Stimulated activated CD4-positive, alpha-beta T cell treated with anti-CD3 and anti-CD28 coated beads, Interleukin-4, amount 100 ng/mL, for 24 hours (primary cell): Measurements from ENCODE around the gene PLEKHA6.
A peak's percentile ranks its signal among the peaks of the same experiment; 100 is the strongest.

Experiments used
- DNase-seq: peaks from one replicate; pipeline ENCODE4 v3.0.0-alpha.2; 2020

PLEKHA6 gene

DNA sequence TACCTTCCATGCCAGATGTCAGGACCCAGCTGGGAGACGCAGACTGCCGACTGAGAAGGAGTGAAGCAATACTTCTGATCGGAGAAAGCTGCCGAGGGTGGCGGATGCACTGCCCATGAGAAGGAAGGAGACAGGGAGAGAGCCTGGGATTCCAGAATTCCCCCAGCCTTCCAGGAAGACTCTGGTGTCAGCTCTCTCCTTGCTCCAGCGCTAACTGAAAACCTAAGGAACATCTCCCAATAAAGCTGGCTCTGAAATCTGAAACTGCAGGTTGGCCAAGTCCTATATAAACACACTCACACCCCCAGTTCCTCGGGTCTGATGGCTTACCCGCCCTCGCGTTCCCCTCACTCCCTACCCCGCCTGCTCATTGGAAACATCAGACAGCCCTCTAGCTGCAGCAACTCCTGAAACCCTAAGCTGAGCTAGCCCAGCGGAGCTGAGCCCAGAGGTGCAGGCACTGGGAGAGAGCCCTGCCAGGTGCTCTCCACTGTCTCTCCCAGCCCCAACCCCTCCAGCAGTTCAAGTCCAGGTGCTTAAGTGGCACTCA, 52.3 kb downstream of the PLEKHA6 start:
- no peak for DNase-seq

DNA sequence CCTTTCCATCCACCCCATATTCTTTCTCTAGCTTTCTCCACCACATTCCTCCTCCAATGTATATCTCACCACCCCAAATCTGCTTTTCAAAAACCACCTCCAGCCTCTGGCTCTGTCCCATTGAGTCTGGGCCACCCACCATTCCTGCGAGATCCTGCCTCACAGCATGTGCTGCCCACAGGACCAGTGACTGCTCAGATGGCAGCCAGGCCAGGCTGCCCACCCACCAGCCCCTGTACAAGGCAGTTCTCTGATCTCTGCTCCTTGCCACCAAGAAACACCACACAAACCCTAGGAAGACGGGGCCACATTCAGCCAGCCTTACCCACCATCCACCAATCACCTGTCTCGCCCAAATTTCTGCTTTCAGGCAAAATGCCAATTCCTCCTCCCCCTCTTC, 53.7 kb downstream of the PLEKHA6 start:
- no peak for DNase-seq

DNA sequence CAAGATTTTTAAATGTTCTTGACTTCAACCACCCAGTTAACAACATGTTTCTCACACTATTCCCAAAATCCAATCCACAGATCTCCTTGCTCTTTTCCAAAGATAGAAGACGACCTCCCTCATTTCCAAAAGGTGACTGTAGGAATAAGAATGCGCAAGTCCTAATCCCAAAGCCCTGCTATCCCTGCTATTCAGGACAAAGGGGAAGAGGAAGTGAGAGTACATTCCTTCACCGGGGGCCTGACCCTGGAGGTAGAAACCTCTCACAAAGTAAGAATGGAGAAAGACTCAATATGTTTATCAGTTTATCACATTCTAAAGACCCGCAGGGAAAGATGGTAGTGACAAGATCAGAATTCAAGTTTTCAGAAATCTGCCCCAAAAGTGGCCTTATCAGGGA, 55.7 kb downstream of the PLEKHA6 start:
- DNase-seq, result no peak

DNA sequence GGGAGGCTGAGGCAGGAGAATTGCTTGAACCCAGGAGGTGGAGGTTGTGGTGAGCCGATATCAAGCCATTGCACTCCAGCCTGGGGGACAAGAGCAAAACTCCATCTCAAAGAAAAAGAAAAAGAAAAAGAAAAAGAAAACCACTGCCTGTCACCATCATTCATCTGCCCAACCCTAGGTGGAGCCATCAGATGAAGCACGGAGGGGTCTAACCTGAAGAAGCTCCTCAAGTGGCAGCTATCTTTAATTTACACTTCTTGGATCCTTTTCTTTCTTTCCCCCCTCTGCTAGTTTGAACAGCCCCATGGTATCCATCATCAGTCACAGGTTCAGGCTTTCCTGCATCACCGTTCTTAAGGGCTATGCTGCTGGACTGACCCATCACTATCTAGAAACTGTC, 57.0 kb downstream of the PLEKHA6 start:
- DNase-seq, result no peak

DNA sequence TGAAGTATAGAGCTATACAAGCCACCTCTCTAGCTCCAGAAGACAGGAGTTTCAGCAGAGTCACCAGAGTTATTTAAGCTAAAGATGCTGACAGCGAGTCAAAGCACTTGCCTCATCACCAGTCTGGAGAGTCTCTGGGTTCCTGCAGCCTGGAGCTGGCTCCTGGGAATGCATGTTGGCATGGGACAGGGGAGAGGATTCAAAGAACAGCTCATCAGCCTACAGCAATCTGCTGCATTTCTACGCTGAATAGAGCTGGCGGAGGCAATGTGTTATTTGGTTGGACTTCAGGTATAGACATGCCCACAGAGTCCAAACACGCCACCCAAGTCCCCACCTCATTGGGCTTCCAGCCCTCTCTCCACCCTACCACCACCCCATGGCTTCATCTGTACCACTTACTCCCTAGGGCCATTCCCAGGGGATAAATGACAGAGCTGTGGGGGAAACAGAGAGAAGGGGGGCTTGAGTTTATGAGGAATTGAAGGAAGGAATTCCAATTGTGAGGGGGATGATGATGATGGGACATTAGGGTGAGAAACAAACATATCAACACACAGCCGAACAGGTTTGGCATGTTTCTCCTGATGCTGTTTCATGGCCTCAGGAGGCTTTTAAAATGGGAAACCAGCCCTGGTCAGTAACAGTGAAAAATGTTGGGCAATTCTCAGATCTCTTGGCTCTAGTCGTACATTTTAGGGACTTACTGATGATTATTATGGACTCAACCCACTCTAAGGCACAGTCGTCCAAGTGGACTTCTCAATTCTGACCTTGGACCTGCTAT, 58.4 kb downstream of the PLEKHA6 start:
- no peak for DNase-seq

DNA sequence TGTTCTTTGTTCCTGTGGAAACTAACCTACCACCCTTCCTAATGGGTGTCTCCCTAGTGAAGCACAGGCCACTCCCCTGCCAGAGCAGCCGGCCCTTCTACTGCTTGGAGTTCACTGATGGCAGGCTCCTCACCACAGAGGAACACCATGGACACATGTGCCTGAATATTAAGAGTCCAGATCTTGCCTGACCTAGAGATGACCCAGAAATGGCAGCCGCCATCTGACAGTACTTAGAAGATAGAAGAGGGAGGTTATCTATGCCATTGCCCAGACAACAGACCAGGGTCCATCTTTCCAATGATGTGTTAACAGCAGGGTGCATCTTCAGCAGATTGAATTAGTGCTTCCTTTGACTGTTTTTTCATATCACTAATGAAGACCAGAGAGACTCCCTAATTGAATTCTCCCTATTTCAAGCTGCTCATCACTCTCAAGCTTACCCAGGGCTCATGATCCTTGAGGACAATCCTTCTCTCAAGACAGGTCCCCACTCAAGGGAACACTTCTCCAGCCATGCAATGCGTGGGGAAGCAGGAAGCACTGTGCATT, 59.8 kb downstream of the PLEKHA6 start:
- no peak for DNase-seq

DNA sequence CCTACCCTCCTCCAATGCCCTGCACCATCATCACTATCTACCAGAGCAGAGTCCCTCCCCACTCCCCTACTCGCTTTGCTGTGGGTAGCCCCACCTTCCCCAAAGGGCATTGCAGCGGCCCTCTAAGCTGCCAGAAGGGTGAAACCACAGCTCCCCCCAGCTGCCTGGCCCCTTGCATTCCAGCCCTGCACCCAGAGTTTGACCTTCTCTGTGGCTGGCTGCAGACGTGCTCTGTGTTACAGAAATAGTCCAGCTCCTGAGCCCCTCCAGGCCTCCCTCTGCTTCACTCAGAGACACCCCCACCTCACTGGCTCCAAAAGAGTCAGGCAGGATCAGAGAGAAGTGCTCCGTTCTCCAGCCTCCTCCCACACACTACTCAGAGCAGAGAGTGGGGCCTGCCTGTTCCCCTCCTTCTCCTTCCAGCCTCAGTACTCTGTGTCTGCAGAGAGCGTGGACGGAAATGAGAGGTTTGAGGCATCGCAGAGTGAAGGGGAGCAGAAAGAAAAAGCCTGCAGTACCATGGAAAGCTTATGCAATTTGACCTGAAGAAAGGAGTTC, 63.2 kb downstream of the PLEKHA6 start:
- DNase-seq, result no peak

DNA sequence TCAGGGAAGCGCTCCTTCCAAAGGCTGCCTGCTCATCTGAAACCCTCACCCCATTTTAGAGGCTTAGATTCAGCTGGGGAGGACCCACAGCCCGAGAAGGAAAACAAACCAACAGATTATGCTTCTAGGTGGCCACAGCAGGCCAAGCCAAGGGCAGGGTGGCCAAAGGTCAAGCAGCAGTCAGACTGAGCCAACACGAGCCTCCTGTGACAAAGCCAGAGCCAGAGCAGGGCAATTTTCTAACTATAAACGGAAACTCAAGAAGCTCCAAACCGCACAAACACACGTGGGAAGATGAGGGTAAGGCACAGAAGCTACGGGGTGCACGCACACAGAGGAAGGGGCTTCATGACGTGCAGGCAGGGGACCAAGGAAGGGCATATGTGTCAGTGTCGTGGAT, 64.1 kb downstream of the PLEKHA6 start:
- no peak for DNase-seq

DNA sequence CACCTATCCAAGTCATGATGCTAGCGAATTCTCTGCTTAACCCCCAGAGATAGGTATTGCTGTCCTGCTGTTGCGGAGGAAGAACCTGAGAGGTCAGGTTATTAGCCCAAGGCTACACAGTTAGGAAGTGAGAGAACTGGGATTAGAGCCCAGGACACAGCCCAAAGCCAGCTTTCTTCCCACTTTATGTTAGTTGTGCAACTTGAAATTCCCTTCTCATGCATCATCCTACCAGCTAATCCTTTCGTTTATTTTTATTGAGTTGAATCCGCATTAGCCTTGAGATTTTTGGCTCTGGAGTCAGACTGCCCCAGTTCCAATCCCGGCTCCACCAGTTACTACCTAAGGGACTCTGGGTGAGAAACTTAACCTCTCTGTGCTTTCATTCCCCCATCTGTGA, 65.4 kb downstream of the PLEKHA6 start:
- DNase-seq, result no peak

DNA sequence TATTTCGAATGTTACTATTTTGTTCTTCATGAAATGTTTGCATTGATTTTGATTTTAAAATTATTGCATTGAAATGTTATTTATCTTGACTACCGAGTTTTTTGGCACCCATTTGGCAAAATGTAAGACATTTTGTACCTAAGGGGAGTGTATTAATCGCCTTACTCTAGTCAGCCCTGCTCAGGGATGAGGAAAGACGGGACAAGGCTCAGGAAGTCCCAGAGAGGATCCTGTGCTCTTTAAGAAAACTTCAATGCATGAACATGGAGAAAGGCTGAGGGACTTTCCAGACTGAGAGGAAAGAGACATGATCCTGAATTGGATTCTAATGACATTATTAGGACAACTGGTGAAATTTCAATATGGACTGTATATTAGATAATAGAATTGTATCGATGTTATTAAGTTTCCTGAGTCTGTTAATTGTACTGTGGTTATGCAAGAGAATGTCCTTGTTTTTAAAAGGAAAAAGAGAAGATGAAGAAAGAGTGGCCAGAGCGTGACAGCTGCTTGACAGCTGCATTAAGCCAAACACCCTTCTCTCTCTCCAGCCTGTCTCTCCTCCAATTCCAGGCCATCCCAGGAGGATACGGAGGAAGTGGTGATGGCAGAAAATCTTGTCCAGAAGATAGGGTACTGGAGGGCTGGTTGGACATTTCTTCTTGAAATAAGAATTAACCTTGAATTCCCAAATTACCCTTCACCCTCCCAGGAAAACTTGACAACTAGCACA, 66.0 kb downstream of the PLEKHA6 start:
- no peak for DNase-seq

DNA sequence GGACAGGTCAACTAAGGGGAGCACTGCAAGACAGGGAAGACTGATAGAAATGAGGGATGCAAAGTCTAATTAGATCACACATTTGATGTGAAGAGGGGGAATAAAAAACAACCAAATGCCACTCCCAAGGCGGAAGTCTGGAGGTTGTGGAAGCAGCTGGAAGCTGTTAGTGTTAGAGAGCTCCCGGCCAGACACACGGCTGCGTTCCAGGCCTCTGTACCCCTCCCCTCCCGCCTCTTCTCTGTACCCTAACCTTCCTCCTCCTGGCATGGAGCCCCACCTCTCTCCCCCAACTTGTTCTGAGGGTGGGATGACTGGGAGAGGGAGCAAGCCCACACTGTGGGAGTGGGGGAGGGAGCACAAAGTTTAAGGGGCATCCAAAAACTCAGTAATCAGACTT, 67.0 kb downstream of the PLEKHA6 start:
- no peak for DNase-seq

DNA sequence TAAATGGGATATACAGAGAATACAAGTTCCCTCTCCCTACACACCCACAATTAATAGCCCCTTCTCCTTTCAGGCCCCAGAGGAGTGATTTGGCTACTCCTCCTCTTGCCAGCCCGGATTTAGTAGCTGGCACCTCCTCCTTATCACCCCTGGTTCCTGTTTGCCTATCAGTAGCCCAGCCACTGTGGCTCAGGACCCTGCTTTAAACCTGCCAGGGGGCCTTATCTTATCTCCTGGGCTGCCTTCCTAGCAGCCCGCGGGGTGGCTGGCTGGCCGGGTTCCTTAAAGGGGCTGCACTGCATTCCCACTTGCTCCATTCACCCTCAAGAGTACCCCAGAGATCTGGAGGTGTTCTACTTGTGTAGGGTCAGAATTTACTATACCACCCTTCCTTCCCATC, 70.4 kb downstream of the PLEKHA6 start:
- no peak for DNase-seq

DNA sequence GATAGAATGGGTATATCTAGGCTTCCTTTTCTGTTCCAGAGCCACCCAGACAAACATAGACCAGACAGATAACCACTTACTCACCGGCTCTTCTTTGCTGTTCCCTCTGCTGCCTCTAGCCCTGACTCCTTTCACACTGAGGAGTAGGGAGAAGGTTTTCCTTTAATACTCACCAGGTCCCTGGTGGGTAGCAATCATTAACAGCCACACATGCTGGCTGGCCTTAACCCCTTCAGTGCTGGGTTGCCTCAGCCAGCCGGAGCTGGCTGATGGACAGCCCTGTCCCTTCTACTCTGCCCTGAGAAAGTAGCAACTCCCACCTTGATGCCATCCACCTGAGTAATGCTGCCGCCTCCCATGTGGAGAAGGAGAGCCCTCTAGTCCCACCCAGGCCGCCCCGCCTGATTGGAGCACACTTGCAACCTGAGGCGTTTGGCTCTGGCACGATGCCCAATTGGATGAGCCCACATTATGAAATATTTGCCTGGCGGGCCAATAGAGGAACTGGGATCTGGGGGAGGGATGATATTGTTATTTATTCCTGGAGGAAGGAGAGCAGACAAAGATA, 71.6 kb downstream of the PLEKHA6 start:
- DNase-seq, result no peak

DNA sequence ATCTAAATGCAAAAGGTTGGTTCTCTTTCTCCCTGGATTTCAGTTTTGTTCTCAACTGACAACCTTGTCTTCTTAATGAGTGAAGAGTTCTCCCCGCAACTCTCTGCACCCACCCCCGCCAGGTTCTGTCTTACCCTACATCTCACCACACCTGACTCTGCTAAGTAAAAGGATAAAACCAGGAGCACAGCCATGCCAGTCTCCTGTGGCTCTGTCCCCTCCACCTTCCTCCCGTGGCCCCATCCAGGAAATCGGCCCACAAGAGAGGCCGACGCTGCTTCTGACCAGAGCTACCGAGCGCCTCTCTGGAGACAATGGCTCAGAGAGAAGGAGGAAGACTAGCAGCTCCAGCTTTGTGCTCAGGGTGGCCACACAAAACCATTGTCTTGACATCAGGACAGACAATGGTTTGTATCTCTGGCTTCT, 72.2 kb downstream of the PLEKHA6 start:
- no peak for DNase-seq

DNA sequence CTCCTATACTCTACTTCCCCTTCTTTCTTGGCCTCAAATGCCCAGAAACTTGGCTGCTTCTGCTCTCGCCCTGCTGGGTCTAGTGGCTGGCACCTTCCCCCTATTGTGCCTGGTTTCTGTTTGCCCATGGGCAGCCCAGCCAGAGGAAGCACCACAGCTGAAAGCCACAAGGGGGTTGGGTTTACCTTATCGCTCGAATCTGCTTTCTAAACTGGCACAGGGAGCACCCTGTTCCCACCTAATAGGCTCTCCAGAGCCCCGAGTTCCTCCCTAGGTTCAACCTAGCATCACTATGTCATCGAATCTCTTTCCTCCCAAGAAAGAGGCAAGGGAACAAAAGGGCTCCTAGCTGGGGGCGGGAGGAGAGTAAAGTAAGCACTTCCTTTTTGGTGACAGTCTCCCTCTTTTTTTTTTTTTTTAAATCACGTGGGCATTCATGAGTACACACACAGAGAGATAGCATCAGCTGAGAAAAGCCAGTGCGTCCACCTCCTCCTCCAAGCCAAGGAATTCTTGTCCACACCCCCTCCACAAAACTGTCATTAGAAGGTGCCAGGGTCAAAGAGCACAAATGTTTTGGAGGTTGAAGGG, 72.8 kb downstream of the PLEKHA6 start:
- peak; percentile 24 for DNase-seq

DNA sequence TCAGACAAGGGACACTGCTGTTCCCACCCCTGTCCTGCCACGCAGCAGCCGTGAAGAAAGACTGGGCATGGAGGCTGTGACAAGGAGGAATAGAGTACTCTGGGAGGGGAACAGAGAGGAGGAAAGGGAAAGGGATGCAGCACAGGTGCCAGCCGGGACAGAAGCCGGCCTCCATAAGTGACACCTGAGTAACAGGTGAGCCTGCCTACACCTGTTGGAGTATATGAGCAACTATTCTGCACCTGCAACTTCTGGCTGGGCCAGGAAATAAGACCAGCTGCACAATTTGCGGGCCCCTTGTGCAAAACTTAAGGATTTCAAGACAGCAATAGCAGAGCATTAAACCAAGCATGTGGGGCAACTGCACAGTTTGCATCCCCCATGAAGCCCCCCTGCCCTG, 73.4 kb downstream of the PLEKHA6 start:
- no peak for DNase-seq

DNA sequence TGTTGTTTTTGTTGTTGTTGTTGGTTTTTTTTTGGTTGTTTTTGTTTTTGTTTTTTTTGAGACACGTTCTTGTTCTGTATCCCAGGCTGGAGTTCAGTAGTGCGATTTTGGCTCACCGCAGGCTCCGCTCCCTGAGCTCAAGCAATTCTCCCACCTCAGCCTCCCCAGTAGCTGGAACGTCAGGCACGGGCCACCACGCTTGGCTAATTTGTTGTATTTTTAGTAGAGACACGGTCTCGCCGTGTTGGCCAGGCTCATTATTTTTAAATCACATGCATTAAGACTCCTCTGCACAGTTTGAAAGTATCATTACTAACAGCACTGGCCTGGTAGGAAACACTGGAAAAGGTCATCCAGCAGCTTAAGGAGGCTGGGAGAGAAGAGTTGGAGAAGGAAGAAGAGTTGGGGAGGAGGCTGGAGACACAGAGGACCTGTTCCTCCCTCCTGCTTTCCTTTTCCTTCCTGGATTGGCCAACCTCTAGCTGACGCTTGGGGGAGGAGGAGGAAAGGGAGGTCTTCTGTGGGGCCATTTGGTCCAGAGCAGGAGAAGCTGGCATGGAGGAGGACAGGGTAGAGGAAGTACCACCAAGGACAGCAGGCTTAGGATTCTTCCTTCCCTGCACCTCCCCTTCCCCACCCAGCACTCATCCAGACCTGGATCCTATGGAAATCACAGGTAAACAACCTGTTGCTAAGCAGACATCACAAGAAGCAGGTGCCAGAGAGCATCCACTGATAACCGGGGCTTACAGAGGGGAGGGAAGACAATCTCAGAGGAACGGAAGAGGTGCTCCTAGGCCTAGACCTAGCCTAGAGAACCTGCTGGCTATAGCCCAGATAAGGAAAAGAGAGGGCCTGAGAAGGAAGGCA, 74.1 kb downstream of the PLEKHA6 start:
- no peak for DNase-seq

DNA sequence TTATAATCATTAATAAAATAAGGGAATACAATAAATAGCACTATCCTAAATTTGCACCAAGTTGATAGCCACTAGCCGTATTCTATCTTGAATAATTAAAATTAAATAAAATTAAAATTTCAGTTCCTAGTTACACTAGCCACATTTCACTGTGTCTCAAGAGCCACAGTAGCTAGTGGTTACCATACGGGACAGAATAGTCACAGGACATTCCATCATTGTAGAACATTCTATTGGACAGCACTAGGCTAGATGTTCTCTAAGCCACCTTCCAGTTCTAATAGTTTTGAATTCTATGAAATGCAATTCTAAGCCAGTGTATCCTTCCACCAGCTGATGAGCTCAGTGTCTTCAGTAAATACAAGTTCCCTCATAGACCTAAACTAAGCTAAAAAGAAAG, 74.8 kb downstream of the PLEKHA6 start:
- DNase-seq, result no peak

DNA sequence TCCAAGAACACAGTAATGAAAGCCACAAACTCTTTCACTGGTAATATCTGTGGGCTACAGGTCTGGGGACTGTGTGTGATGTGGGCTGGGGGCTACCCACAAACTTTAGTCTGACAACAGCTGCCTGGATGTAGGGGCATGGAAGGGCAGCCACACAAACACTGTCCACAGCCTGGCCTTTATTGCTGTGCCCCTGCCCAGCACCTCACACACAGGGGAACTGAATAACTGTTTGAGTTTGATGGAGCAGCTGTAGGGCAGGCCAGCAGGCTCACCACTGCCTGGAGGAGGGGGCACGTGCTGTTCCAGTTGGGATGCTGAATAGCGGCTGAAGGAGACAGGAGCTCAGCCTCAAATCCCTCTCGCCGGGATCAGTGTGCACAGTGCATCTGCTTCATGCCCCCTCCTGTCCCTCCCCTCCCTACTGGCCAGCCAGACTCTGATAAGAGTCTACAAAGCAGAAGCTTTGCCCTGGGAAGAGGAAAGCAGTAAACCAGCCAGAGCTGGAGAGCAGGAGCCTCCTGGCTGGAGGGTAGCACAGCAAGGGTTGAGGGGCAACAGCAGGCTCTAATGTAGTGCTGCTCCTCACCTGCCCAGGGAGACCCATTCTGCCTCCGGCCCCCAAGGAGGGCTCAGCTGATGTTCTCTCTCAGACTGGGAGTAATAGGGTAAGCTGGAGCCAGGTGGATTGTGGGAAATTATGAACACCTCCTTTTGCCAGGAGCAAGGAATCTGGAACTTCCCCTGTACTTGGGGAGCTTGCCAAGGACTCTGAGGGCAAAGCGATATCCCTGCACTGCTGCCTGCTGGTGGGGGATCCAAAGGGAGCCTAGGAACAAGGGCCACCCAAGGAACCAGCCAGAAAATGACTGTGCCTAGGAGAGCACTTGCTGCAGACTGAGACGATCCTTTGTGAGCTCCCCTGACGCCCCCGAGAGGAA, 75.7 kb downstream of the PLEKHA6 start:
- no peak for DNase-seq

DNA sequence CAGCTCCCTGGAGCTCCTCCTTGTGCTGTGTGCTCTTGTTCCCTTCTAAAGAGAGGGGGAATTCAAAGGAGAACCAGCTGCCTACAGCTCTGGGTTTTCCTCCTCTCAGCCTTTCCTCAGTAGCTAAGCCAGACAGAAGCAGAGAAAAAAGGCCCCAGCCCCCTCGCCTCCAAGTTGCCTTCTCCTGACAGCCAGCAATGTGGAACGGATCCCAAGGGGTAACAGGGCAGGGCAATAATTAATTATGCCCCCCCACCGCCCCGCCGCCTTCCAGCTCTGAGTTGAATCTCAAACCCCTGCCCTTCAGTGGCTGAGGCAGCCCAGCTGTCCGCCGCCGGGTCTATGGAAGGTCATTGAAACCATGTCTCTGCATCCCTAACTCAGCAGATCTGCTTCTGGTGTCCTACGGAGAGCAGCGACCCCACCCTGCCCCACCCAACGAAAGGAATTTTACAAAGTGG, 76.9 kb downstream of the PLEKHA6 start:
- no peak for DNase-seq
